ENCODE results near the gene ABCA12.
"Not testable (repeated sequence)": the region's sequence is repeated elsewhere in the genome, so short reads cannot be mapped to it uniquely, and the experiment has no call there.

Gene ABCA12, protein sequence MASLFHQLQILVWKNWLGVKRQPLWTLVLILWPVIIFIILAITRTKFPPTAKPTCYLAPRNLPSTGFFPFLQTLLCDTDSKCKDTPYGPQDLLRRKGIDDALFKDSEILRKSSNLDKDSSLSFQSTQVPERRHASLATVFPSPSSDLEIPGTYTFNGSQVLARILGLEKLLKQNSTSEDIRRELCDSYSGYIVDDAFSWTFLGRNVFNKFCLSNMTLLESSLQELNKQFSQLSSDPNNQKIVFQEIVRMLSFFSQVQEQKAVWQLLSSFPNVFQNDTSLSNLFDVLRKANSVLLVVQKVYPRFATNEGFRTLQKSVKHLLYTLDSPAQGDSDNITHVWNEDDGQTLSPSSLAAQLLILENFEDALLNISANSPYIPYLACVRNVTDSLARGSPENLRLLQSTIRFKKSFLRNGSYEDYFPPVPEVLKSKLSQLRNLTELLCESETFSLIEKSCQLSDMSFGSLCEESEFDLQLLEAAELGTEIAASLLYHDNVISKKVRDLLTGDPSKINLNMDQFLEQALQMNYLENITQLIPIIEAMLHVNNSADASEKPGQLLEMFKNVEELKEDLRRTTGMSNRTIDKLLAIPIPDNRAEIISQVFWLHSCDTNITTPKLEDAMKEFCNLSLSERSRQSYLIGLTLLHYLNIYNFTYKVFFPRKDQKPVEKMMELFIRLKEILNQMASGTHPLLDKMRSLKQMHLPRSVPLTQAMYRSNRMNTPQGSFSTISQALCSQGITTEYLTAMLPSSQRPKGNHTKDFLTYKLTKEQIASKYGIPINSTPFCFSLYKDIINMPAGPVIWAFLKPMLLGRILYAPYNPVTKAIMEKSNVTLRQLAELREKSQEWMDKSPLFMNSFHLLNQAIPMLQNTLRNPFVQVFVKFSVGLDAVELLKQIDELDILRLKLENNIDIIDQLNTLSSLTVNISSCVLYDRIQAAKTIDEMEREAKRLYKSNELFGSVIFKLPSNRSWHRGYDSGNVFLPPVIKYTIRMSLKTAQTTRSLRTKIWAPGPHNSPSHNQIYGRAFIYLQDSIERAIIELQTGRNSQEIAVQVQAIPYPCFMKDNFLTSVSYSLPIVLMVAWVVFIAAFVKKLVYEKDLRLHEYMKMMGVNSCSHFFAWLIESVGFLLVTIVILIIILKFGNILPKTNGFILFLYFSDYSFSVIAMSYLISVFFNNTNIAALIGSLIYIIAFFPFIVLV (N-terminal part only)

DNA sequence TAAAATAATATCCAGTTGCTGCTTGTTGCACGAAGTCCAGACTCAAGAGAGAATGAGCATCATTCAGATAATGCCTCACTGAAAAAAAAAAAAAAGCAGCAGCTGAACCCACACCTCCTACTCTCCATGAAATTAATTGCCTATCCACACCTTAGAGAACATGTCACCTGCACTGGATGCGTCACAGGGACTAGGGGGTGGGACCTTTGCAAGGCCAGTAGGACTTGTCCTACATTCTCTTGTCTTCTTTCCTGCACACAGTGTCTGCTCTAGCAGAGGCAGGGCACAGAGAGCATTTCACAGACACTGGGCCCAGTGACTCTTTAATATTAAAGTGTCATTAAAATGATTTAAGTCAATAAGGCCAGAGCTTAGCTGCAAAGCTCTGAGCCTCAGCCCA is at the start of gene ABCA12:
Gene ABCA12 (minus strand): TSS at position 148 of the 400 bp plus-strand sequence. CDS start 418 bp downstream, outside the sequence.
- no peak for DNase-seq

DNA sequence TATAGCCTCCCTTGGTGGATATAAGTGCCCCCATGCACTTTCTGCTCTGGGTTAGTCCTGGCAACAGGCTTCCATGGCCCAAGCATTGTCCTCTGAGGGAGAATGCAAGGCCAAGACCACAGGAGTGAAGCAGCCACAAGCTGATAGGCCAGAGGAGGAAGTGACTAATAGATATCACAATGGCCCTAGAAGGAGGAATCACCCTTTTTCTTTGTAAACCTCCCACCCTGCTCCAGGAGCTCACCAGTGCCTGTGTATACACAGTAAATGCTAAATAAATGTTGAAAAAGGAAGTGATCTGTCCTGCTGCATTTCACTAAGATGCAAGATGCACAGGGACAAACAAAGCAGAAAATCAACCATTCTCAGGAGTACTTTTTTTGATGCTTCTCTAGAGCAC is 49.7 kb upstream of the ABCA12 start:
- DNase-seq = no peak

DNA sequence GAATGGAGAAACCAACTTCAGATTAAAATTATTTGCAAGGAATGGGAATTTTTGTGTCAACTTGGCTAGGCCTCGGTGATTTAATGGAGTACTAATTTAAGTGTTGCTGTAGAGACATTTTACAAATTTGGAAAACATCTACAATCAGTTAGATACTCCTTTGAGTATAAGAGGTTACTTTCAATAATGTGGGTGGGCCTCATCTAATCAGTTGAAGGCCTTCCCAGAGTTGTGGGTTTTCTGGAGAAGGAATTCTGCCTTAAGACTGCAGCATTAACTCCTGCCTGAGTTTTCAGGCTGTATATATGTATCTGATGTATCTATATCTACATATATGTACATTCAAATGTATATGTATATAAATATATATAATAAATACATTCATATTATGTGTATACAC is 47.6 kb upstream of the ABCA12 start:
- DNase-seq = no peak

DNA sequence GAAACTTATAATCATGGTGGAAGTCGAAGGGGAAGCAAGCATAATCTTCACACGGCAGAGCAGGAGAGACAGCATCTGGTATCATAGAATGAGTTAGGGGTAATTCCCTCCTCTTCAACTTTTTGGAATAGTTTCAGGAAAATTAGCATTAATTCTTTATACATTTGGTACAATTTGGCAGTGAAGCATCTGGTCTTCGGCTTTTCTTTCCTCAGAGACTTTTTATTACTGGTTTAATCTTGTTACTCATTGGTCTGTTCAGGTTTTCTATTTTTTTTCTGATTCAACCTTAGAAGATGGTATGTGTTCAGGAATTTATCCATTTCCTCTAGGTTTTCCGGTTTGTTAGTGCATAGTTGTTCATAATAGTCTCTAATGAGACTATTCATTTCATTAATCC is 39.7 kb upstream of the ABCA12 start:
- DNase-seq = peak; percentile 3

DNA sequence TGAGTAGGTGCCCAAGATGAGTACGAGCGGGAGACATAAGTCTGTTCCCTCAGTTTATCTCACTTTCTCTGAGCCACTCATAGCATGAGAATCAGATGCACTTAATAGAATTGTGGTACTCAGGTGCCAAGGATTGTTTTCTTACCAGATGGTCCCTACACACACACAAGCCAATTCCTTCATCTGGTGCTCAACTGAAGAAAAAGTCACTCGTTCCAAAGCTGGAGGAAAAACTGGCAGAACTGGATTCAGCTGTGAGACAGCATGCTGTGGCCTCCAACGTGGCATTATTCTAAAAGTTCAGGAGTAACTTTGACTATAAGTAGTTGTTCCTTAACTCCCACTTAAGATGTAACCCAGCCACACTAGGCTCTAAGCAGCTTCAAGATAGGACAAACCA is 33.4 kb upstream of the ABCA12 start:
- DNase-seq = peak; percentile 38

DNA sequence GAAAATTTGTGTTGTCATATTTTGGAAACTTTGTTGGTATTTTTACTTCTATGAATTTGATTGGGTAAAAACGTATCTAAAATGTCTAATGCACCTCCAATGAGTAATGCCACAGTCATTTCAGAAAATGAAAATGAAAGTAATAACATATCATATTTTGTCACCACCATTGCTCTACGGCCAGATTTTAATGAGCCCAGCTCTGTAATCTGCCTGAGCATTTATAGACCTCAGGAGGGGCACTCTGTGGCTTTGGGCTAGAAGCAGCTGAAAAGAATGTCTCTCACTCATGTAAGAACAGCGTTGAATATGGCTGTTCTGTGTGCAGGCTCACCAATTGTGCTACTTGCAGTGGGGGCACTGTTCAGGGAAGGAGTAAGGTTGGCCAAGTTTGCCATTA is 32.7 kb upstream of the ABCA12 start:
- DNase-seq = no peak

DNA sequence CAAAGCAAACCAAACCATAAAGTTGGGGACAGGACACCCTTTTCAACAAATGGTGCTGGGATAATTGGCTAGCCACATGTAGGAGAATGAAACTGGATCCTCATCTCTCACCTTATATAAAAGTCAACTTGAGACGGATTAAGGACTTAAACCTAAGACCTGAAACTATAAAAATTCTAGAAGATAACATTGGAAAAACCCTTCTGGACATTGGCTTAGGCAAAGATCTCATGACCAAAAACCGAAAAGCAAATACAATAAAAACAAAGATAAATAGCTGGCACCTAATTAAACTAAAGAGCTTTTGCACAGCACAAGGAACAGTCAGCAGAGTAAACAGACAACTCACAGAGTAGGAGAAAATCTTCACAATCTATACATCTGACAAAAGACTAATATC is 28.1 kb upstream of the ABCA12 start:
- DNase-seq = peak; percentile 27

DNA sequence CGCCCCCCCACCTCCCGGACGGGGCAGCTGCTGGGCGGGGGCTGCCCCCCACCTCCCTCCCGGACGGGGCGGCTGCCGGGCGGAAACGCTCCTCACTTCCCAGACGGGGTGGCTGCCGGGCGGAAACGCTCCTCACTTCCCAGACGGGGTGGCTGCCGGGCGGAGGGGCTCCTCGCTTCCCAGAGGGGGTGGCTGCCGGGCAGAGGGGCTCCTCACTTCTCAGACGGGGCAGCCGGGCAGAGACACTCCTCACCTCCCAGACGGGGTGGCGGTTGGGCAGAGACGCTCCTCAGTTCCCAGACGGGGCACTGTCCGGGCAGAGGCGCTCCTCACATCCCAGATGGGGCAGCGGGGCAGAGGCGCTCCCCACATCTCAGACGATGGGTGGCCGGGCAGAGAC is 24.9 kb upstream of the ABCA12 start:
- not testable (repeated sequence) for DNase-seq

DNA sequence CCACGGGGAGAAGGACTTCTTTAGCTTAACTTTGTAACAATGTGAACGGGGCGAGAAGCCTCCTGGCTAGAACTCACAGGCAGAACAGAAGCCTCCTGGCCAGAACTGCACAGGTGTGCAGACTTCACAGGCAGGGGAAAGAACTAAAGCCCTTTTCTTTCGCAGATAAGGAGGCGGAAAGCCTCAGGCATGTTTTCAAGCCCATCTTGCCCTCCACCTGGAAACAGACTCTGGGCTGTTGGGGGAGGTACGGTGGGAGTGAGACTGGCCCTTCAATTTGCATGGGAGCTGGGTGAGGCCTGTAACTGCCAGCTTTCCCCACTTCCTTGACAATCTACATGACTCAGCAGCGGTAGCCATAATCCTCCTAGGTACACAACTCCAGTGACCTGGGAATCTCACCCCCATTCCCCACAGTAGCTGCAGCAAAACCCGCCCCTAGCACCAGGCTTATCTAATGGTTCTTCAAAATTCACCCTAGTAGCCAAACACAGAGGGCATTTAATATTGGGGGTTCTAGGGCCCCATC is 22.9 kb upstream of the ABCA12 start:
- DNase-seq = no peak

DNA sequence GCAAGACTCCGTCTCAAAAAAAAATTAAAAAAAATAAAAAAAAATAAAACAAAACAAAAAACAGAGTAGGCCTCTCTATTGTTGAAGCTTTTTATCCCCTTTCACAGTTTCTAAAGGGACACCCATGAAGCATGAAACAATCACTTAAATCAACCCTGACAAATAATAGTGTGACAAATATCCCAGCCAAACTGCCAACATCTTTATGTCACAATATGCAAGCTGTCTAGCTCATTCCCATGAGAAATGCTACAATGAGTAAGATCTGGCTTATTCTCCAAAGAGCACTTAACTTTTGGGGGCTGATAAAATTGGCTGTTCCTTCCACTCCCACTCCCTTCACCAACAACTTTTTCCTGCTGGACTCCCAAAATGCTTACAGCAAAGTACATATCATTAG is 21.7 kb upstream of the ABCA12 start:
- DNase-seq = no peak

DNA sequence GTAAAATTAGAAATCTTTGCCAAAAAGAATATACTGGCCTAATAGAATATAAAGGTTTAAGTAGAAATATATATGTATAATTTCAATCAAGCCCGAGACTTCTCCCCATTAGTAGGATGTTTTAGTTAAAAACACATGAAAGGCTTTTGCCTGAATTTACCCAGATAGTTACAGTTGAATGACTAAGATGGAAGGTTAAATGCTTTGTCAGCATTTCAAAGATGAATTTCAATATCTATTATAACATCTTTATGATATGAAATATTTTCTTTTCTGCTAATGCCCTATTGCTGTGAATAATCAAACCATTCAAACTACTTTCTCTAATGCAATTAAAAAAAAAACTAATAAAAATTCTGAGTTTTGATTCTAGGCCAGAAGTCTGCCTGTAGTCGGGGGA is 18.0 kb upstream of the ABCA12 start:
- DNase-seq = no peak

DNA sequence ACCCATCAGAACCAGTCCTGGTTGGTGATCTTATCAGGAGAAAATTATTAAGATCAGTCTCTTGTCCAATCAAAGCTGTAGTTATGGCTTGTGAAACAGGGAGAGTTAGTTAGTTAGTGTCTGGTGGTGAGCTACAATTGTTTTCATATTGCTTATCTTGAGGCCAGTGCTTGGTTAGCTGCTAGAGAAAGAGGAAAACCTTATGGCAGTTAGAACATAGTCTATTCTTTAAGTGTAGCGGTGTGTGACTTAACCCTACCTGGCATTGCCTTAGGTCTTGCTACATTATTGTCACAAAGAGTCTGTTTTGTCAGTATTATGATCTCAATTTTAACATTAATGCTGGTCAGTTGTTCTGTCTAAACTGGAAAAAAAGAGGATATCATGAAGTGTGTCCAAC is 11.5 kb upstream of the ABCA12 start:
- DNase-seq = no peak

DNA sequence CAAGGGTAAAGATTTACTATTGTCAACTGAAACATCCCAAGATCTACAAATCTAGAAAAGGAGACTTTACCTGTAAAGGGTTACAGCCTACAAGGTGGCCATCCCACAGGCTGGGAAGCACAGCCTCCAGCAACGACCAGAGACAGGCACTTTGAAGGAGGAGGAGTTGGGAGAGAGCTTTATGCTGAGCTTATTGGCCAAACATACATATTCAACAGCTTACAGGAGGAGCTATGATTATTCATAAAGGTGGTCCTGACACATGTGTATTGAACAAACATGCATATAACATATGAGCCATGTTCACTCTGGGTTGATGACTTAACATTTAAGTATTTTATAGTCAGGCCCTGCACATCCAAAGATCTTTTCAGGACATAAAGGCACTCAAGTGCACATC is 11.1 kb upstream of the ABCA12 start:
- no peak for DNase-seq

DNA sequence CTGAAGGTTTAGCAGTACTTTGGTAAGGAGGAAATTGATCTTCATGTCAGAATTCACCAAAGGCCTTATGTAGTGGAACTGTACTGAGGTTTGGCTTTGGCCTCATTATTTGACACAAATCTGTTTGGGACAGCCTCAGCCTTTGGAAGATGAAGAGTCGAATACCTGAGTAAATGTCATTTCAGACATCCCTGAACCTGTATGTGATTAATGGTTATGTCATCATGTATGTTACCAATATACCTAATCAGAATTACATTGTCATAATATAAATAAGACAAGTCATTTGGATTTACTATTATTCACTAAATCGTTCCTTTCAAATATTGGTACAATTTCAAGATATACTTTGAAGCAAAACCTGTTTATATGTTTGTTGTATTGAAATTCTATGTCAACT is 10.6 kb upstream of the ABCA12 start:
- DNase-seq = no peak

DNA sequence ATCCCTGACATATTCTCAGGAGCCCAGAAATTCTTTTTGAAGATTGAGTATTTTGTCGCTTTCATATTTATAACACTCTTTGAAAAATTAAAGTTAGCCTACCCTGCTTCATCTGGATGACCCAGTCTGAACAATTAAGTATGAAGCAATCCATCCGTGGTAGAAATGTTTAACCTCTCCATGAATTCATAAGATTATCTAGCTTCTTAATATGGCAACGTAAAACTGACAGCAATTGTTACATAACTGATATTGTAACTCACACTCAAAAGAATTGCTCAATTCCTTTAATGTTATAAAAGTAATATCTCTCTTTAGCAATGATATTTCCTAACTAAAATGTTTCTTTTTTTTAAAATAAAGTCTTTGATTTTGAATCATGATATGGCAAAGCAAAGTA is 7.2 kb upstream of the ABCA12 start:
- no peak for DNase-seq

DNA sequence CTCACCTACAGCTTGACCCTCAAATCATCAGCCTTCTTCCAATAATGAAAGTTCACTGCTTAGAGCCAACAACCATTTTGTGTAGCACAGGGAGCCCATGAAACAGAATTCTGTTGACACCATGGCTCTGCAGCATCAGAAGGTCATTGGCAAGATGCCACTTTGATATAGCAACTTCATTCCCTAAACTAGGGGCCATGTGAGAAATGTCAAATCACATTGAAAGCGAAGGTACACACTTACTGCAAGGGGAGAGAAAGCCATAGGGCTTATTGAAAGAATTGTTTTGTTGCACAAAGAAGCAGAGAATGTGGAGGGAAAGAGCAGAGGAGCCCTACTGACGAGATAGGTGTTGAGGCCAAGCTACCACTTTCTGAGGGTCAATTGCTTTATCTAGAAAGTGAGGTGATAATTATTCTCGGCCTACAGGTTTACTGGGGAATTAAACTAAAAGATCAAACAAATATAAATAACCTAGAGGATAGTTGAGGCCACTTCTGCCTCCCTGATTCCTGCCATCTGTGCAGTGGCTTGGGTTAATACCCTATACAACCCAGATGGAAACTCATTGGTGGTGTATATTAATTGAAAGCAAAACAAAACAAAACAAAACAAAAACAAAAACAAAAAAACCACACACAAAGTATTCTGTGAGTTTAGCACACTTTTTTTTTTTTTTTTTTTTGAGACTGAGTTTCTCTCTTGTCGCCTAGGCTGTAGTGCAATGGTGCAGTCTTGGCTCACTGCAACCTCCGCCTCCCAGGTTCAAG is 5.9 kb upstream of the ABCA12 start:
- no peak for DNase-seq

DNA sequence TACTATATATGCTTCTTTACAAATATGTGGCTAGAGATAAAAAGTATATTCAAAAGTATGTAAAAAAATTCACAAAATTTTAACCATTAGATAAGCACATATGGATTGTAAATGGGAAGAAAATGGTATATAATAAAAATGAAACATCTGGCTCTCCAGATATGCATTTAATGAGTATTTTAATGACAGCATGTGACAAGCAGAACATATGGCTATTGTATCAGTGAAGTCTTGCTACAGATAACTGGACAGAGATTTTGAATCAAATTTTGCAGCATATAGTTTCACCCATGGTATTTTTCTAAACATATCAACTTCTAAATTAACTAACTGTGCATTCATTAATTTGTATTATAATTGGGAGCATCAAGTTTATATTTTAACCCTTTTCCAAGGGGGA is 5.0 kb upstream of the ABCA12 start:
- peak; percentile 51 for DNase-seq

DNA sequence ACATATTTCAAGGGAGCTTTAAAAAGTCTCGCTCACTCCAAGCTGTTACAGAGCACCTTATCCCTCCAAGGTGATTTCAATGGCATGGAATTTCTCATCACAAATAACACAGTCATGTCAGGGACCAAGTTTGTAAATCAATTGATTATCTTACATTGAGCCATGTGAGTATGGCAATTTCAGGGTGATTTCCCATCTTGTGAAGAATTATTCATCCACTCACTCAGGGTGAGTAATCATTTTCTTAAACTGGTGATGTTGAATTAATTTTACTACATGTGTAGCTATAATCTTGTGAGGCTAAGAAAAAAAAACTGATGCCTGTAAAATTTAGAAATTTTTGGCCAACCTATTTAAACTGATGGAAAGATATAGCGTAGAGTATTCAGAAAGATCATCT is 3.3 kb upstream of the ABCA12 start:
- no peak for DNase-seq

DNA sequence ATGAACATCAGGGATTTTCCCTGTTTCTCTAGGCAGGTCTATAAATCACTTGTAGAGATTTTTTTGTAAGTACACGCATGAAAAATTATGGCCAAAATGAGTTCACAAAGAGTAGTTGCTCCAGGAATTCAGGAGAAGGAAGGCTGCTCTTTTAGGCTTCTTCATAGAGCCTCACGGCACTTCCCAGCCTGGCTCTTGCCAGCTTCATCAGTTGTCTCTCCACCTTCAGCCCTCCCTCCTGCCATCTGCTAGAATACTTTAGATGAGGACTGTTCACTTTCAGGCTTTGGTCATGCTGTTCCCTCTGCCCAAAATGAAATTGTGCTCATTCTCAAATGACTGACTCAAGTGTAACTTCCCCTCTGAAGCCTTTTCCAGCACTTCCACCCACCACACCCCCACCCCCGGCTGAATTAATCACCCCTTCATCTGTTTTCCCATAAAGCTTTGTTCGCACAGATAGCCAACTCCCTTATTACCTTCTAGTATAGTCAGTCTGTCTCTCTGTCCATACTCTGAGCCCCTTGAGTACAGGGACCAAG is 1.8 kb upstream of the ABCA12 start:
- peak; percentile 45 for DNase-seq

DNA sequence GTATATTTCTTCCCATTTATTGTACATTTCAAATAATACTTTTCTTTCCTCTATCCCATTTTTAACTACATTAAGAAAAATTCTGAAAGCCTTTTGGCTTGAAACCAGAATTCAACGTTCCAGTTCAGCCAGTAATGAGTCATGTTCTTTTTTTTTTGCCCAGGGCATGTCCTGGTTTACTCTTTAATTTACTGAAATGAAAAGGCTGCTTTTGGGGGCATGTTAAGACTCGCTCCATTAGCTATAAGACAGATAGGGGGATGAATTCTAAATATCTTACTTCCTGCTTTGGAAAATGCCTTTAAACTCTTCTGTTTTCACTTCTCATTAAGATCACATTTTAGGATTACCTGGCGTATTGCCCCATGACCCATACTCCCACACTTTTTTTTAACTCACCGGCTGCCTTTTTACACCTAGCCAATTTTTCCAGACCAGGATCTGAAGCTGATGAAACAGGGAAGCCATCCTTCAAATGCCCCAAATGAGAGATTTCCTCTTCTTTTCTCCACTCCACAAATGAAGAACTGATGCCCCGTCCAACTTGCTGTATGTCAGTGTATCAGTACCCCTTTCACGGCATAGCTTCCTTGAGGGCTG is 585 bp downstream of the ABCA12 start:
- DNase-seq = no peak

DNA sequence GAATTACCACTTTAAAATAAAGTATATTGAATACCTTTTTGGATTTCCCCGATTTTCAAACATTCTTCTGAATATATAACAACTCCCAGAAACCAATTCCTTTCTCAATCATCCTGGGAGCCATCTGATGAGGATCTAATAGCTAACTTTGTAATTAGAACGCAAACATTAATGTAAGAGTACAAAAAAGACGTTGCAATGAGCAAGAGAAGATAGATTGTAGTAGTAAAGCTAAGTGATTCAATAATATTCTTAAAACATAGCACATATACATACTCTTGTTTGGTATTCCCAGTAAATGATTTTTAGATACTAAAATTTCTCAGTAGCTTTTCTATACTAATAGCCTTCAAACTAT is 1.1 kb downstream of the ABCA12 start:
- DNase-seq = no peak

Measured in NCI-H524 treated with DMSO at 0.1 percent for 48 hours (cell line).